OCI-LY1 (cell line): ENCODE data around the gene DPP4.

Experiments
- H2AFZ ChIP-seq: fragments of 200-600 bp; sonication (generic), shearing (Covaris generic); 2 replicates; pipeline ENCODE4 v1.6.0; 2014; ENCODE audit warnings: antibody characterized with exemption, mild to moderate bottlenecking, low read length
- H3F3A ChIP-seq: fragments of 200-600 bp; sonication (generic), shearing (Covaris generic); 2 replicates; pipeline ENCODE4 v1.6.0; 2014; ENCODE audit warnings: mild to moderate bottlenecking, antibody characterized with exemption, low read length, moderate library complexity; ENCODE audit not compliant: insufficient read depth
- H3K27ac ChIP-seq: fragments of 200-600 bp; sonication (generic); 2 replicates; pipeline ENCODE4 v1.5.1; 2014; ENCODE audit warnings: low read length, mixed run types, mild to moderate bottlenecking, low read depth; ENCODE audit not compliant: poor library complexity, severe bottlenecking
- H3K27me3 ChIP-seq: fragments of 200-600 bp; sonication (generic); 2 replicates; pipeline ENCODE4 v1.6.0; 2014; ENCODE audit warnings: antibody characterized with exemption, mild to moderate bottlenecking, low read length, moderate library complexity; ENCODE audit not compliant: insufficient read depth
- H3K36me3 ChIP-seq: fragments of 200-600 bp; sonication (generic); 2 replicates; pipeline ENCODE4 v1.6.1; 2014; ENCODE audit warnings: mild to moderate bottlenecking, antibody characterized with exemption, low read length, moderate library complexity, mixed read lengths; ENCODE audit not compliant: insufficient read depth
- H3K4me1 ChIP-seq: fragments of 200-600 bp; sonication (generic); 2 replicates; pipeline ENCODE4 v1.5.1; 2014; ENCODE audit warnings: mild to moderate bottlenecking, low read length, moderate library complexity; ENCODE audit not compliant: insufficient read depth, severe bottlenecking
- H3K4me2 ChIP-seq: fragments of 200-600 bp; sonication (generic), shearing (Covaris generic); 2 replicates; pipeline ENCODE4 v1.6.1; 2014; ENCODE audit warnings: low read length
- H3K4me3 ChIP-seq: fragments of 200-600 bp; sonication (generic); 2 replicates; pipeline ENCODE4 v1.5.1; 2014; ENCODE audit warnings: low read length, low read depth, mild to moderate bottlenecking, mixed read lengths; ENCODE audit not compliant: poor library complexity, severe bottlenecking
- H3K79me2 ChIP-seq: fragments of 200-600 bp; shearing (Covaris generic); 2 replicates; pipeline ENCODE4 v1.6.1; 2016; ENCODE audit warnings: mixed run types, low read length, mixed read lengths; ENCODE audit not compliant: insufficient read depth
- H3K9ac ChIP-seq: fragments of 200-600 bp; sonication (generic), shearing (Covaris generic); 2 replicates; pipeline ENCODE4 v1.6.1; 2014; ENCODE audit warnings: mild to moderate bottlenecking, low read length, mixed read lengths
- H3K9me2 ChIP-seq: fragments of 200-600 bp; sonication (generic), shearing (Covaris generic); 2 replicates; pipeline ENCODE4 v1.6.1; 2014; ENCODE audit warnings: low read depth, mild to moderate bottlenecking, low read length, mixed read lengths
- H3K9me3 ChIP-seq: fragments of 200-600 bp; shearing (Covaris generic); 2 replicates; pipeline ENCODE4 v1.6.1; 2014; ENCODE audit warnings: low read length, mixed read lengths
- H4K20me1 ChIP-seq: fragments of 200-600 bp; sonication (generic), shearing (Covaris generic); 2 replicates; pipeline ENCODE4 v1.6.0; 2016; ENCODE audit warnings: mild to moderate bottlenecking, low read length; ENCODE audit not compliant: insufficient read depth
- CTCF ChIP-seq: fragments of 200-600 bp; sonication (generic), shearing (Covaris generic); IDR thresholded peaks from 2 replicates; pipeline ENCODE4 v1.5.1; 2017; ENCODE audit warnings: mild to moderate bottlenecking, antibody characterized with exemption, low read length, moderate library complexity, mixed read lengths
- EZH2 ChIP-seq: fragments of 200-600 bp; sonication (generic), shearing (Covaris generic); IDR thresholded peaks from 2 replicates; pipeline ENCODE4 v1.8.0; 2017; ENCODE audit warnings: borderline replicate concordance, mixed run types, mild to moderate bottlenecking, antibody characterized with exemption, low read length, moderate library complexity, mixed read lengths

Gene DPP4

GRCh38 chr2:161994761-161995520 is 79.1 kb downstream of the DPP4 start:
- Histone ChIP-seq H3K9me3 (no peaks in the 10 kb centered on the region), H3K27ac (no peak overlapping the region), H3K27me3 (no peaks in the 10 kb centered on the region), H3K4me1 (no peaks in the 10 kb centered on the region), H2AFZ (no peak overlapping the region), H3K9ac (no peak overlapping the region), H4K20me1 (no peaks in the 10 kb centered on the region), H3K36me3 (no peaks in the 10 kb centered on the region), H3K79me2 (no peaks in the 10 kb centered on the region), H3K9me2 (no peaks in the 10 kb centered on the region), H3K4me2 (no peak overlapping the region), H3K4me3 (no peak overlapping the region), H3F3A (no peaks in the 10 kb centered on the region)
- TF ChIP-seq EZH2: no peak
- no peak for TF ChIP-seq CTCF

- Histone ChIP-seq H3K27ac (no peak overlapping the region), H3K9me2 (no peaks in the 10 kb centered on the region), H3K9me3 (no peaks in the 10 kb centered on the region), H3K79me2 (no peaks in the 10 kb centered on the region), H3K4me1 (no peaks in the 10 kb centered on the region), H3K4me2 (no peak overlapping the region), H3F3A (no peaks in the 10 kb centered on the region), H3K36me3 (no peaks in the 10 kb centered on the region), H4K20me1 (no peaks in the 10 kb centered on the region), H3K4me3 (no peak overlapping the region), H3K9ac (no peak overlapping the region), H2AFZ (no peak overlapping the region), H3K27me3 (no peaks in the 10 kb centered on the region)
- TF ChIP-seq CTCF: no peak
- TF ChIP-seq EZH2: no peak
Observed at GRCh38 chr2:161992531-161992930, 81.5 kb downstream of the DPP4 start.

- H3K4me2 ChIP-seq: no peak overlapping the region
- H3K4me1 ChIP-seq: no peaks in the 10 kb centered on the region
- H3K4me3 ChIP-seq: no peak overlapping the region
- H3K27ac ChIP-seq: no peak overlapping the region
- H3K27me3 ChIP-seq: no peaks in the 10 kb centered on the region
- H3F3A ChIP-seq: no peaks in the 10 kb centered on the region
- H2AFZ ChIP-seq: no peak overlapping the region
- no peaks in the 10 kb centered on the region for H3K79me2 ChIP-seq
- no peaks in the 10 kb centered on the region for H4K20me1 ChIP-seq
- H3K9me2 ChIP-seq: no peaks in the 10 kb centered on the region
- no peaks in the 10 kb centered on the region for H3K9me3 ChIP-seq
- H3K36me3 ChIP-seq: no peaks in the 10 kb centered on the region
- no peak overlapping the region for H3K9ac ChIP-seq
- no peak for TF ChIP-seq EZH2
- TF ChIP-seq CTCF: no peak
Observed at GRCh38 chr2:161991991-161992390, 82.0 kb downstream of the DPP4 start.
